Endothelial cell (in vitro differentiated cells): Measurements from ENCODE around the gene FAM221B. TPM values are rescaled to one million over a fixed set of nuclear protein-coding genes. Genes with fewer than 3 reads are reported as not detected.

Source experiments
- DNase-seq: peaks from one replicate; pipeline ENCODE4 v3.0.0; 2021; ENCODE audit warnings: low spot score
- H3K27ac Mint-ChIP-seq: one replicate; pipeline ENCODE4 v1.8.0; 2021; ENCODE audit warnings: mixed read lengths, inconsistent platforms; ENCODE audit not compliant: unreplicated experiment
- H3K27me3 Mint-ChIP-seq: one replicate; pipeline ENCODE4 v1.8.0; 2021; ENCODE audit warnings: mild to moderate bottlenecking, moderate library complexity, mixed read lengths, inconsistent platforms; ENCODE audit not compliant: unreplicated experiment
- H3K36me3 Mint-ChIP-seq: one replicate; pipeline ENCODE4 v1.8.0; 2021; ENCODE audit warnings: mild to moderate bottlenecking, low read depth, mixed read lengths, inconsistent platforms; ENCODE audit not compliant: unreplicated experiment
- H3K4me1 Mint-ChIP-seq: one replicate; pipeline ENCODE4 v1.8.0; 2021; ENCODE audit warnings: mild to moderate bottlenecking, mixed read lengths, inconsistent platforms; ENCODE audit not compliant: unreplicated experiment
- H3K4me3 Mint-ChIP-seq: one replicate; pipeline ENCODE4 v1.8.0; 2021; ENCODE audit warnings: mild to moderate bottlenecking, mixed read lengths, inconsistent platforms; ENCODE audit not compliant: unreplicated experiment
- H3K9me3 Mint-ChIP-seq: one replicate; pipeline ENCODE4 v1.8.0; 2021; ENCODE audit warnings: mixed read lengths, inconsistent platforms; ENCODE audit not compliant: unreplicated experiment
- total RNA-seq: library from RNA; stranded (reverse); fragmentation: NEBNext Ultra II Directional; extraction: Animal tissue kit (Norgen Biotek cat#: 25700); gene quantifications from one replicate; pipeline ENCODE4 v1.2.1, GENCODE V29; 2021; ENCODE audit not compliant: unreplicated experiment
- TF ChIP-seq, protein P1 (sequence below): fragments of 200-600 bp; sonication (generic); IDR thresholded peaks from one replicate; pipeline ENCODE4 v1.5.0; 2021; ENCODE audit warnings: antibody characterized with exemption; ENCODE audit not compliant: unreplicated experiment

The FAM221B gene
- total RNA-seq, 1 donor from 2014 or later: not detected

GRCh38 chr9:35814106-35814840 lies 14.3 kb downstream of the FAM221B start:
- DNase-seq: peak; percentile 76
- H3K9me3 Mint-ChIP-seq: no peaks in the 10 kb centered on the region
- no peaks in the 10 kb centered on the region for H3K36me3 Mint-ChIP-seq
- H3K4me3 Mint-ChIP-seq: peak overlapping the region; percentile 85
- H3K4me1 Mint-ChIP-seq: peaks cover 45% of the 10 kb centered on the region
- TF ChIP-seq, protein P1, sequence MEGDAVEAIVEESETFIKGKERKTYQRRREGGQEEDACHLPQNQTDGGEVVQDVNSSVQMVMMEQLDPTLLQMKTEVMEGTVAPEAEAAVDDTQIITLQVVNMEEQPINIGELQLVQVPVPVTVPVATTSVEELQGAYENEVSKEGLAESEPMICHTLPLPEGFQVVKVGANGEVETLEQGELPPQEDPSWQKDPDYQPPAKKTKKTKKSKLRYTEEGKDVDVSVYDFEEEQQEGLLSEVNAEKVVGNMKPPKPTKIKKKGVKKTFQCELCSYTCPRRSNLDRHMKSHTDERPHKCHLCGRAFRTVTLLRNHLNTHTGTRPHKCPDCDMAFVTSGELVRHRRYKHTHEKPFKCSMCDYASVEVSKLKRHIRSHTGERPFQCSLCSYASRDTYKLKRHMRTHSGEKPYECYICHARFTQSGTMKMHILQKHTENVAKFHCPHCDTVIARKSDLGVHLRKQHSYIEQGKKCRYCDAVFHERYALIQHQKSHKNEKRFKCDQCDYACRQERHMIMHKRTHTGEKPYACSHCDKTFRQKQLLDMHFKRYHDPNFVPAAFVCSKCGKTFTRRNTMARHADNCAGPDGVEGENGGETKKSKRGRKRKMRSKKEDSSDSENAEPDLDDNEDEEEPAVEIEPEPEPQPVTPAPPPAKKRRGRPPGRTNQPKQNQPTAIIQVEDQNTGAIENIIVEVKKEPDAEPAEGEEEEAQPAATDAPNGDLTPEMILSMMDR: no peak
- peaks cover 12% of the 10 kb centered on the region for H3K27me3 Mint-ChIP-seq
- peak overlapping the region; percentile 21 for H3K27ac Mint-ChIP-seq

GRCh38 chr9:35813434-35814105 lies 15.0 kb downstream of the FAM221B start:
- H3K4me3 Mint-ChIP-seq: peak overlapping the region; percentile 65
- H3K36me3 Mint-ChIP-seq: peaks cover 4% of the 10 kb centered on the region
- TF ChIP-seq, protein P1: peak; percentile 45
- H3K27ac Mint-ChIP-seq: no peak overlapping the region
- peaks cover 12% of the 10 kb centered on the region for H3K27me3 Mint-ChIP-seq
- peaks cover 45% of the 10 kb centered on the region for H3K4me1 Mint-ChIP-seq
- no peak for DNase-seq
- no peaks in the 10 kb centered on the region for H3K9me3 Mint-ChIP-seq

- peak within 1 kb of the TSS; percentile 43 for H3K4me3 Mint-ChIP-seq
- no peaks in the 10 kb centered on the region for H3K9me3 Mint-ChIP-seq
- H3K4me1 Mint-ChIP-seq: peaks cover 35% of the 10 kb centered on the region
- DNase-seq: peak; percentile 79
- H3K36me3 Mint-ChIP-seq: peaks cover 4% of the 10 kb centered on the region
- TF ChIP-seq, protein P1: no peak
- peak within 1 kb of the TSS; percentile 84 for H3K27ac Mint-ChIP-seq
- H3K27me3 Mint-ChIP-seq: peaks cover 15% of the 10 kb centered on the region
Measured at GRCh38 chr9:35812025-35812602, 16.4 kb downstream of the FAM221B start, which contains the start of gene SPAG8. TSS of gene SPAG8 (minus strand) at chr9:35812262. CDS start at chr9:35812147, 115 bp downstream.

DNA sequence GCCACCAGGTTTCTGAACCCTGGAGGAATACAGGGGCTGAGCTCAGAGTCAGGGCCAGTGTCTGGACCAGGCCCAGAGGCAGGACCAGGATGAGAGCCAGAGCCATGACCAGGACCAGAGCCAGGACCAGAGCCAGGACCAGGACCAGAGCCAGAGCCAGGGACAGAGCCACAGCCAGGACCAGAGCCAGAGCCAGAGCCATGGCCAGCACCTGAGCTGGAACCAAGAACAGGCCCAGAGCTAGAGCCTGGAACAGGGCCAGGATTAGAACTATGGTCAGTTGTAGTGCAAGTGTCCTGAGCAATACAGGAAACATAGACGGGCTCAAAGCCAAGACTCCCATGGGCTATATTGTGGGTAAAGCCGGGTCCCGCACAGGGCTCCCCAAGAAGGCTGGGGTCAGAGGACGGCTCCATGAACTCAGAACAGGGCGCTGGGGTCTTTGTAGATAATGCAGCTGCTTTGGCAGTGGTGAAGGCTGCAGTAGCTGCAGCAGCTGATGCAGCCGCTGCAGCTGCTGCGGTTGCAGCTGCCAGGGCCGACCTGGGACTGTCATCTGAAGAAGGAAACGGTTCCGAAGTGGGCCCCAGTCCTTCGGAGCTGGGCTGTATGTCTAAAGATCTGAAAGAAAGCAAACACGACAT lies 17.0 kb downstream of the FAM221B start:
- TF ChIP-seq, protein P1: no peak
- Mint-ChIP-seq H3K4me1 (peaks cover 30% of the 10 kb centered on the region), H3K27me3 (peaks cover 15% of the 10 kb centered on the region), H3K4me3 (peak overlapping the region; percentile 43), H3K27ac (peak overlapping the region; percentile 84), H3K9me3 (no peaks in the 10 kb centered on the region), H3K36me3 (peaks cover 9% of the 10 kb centered on the region)
- no peak for DNase-seq
